GM18517 (cell line): ENCODE results near the gene MAPK1IP1L.

Experiments
- ATAC-seq: cut with Tn5 transposase; IDR thresholded peaks from one replicate; pipeline ENCODE4 v1.9.1; 2021; ENCODE audit warnings: mild to moderate bottlenecking, moderate library complexity; ENCODE audit not compliant: unreplicated experiment

Gene MAPK1IP1L

DNA sequence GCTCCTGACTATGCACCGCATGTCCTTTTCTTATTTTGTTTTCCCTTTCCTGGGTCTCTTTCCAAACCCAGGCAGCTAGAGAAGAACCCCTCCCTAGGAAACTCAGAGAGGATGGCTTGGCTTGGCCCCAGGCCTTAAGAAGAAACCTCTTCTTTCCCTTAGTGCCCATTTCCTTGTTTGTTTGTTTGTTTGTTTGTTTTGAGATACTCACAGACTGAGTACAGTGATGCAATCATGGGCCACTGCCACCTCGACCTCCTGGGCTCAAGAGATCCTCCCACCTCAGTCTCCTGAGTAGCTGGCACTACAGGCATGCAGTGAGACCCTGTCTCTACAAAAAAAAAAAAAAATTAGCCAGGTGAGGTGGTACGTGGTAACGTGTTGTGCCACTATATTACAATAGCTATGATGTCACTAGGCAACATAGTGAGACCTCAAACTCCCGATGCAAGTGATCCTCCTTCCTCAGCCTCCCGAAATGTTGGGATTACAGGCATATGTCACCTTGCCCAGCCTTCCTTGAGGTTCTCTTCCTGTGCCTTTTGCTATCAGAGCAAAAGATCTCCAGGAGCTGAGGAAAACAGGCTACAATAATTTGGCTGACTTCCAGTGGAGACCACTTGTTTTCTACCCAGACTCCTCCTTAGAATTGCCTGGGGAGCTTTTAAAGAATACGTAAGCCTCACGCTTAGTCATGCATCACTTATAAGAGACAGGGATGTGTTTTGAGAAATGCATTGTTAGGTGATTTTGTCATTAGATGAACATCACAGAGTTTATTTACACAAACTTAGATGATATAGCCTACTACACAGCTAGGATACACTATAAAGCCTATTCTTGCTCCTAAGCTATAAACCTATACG lies 43.1 kb downstream of the MAPK1IP1L start:
- ATAC-seq, result no peak

DNA sequence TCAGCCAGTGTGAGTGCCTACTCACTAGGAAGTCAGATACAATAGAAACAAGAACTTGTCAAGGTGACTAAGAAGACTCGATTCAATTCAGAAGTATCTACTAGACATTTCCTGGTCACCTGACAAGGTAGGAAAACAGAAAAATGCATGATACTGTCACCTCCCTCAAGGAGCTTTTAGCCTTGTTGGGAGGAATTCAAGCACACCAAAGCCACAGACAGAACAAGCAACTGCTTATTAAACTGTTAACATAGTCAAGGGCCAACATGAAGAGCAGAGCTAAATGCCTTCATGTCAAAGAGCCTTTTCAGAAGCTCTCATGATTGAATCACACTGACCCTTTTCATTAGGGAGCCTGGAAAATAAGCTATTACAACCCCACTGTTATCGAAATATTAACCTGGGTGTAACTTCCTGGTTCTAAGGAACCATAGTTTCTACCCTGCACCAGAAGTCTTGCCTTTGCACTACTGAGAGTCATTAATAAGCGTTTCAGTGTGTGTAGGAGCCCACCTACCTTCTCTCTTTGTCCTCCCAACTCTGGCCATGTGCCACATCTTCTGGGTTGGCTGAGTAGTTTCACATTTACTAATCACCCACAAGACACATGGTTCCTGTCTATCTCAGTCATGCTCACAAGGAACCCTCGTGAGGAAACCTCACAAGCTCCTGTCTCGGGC lies 46.6 kb downstream of the MAPK1IP1L start:
- peak; percentile 66 for ATAC-seq

DNA sequence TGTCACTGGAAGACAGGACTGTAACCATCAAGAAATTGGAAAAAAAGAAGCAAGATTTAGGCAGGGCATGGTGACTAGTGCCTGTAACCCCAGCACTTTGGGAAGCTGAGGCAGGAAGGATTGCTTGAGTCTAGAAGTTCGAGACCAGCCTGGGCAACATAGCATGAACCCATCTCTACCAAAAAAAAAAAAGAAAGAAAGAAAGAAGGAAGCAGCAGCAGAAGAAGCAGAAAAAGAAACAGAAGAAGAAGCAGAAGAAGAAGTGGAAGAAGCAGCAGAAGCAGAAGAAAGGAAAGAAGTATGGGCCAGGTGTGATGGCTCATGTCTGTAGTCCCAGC lies 47.1 kb downstream of the MAPK1IP1L start:
- ATAC-seq, result no peak

DNA sequence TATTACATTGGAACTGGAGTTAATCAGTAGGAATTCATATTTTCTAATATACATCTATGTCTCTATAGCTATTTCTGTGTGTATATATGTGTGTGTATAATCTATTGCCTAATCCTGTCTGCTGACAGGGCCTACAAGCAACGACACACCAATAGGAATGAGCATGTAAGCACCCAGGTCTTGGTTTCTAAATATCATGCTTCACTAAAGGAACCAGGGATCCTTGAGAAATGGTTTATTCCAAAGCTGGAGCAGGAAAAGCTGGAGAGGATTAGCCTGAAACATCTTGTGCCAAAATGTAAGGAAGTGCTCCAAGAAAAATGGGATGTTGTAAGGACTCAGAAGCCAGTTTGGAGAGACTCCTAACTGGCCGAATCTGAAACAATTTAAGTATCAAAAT lies 48.3 kb downstream of the MAPK1IP1L start:
- no peak for ATAC-seq

DNA sequence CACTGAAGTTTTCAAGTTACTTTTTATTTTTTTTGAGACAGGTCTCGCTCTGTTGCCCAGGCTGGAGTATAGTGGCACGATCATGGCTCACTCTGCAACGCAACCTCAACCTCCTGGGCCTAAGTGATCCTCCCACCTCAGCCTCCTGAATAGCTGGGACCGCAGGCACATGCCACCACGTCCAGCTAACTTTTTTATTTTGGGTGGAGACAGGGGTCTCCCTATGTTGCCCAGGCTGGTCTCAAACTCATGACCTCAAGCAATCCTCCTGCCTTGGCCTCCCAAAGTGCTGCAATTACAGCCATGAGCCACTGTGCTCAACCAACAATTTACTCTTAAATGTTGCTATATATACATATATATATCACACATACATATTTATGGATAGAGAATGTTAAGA lies 50.3 kb downstream of the MAPK1IP1L start:
- ATAC-seq, result no peak

DNA sequence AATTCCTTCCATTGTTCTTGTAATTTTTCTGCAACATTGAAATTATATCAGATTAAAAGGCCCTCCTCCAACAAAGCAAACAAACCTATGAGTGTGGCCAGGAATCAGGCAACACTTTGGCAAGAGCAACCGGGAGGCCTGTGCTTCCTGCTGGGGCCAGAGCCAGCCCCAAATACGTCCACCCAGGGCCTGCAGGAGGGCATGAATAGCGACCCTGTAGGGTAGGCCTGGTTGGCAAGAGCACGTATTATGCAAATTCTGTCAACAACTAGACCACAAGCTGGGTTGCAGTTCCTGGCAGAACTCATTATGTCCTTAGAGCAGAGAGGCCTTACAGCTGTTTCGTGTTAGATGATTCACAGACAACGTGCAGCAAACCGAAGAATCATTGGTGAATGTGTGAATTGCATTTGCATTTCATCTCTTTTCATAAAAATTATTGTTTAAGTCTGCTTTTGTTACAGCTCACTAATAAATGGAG lies 50.7 kb downstream of the MAPK1IP1L start:
- ATAC-seq, result peak; percentile 72

DNA sequence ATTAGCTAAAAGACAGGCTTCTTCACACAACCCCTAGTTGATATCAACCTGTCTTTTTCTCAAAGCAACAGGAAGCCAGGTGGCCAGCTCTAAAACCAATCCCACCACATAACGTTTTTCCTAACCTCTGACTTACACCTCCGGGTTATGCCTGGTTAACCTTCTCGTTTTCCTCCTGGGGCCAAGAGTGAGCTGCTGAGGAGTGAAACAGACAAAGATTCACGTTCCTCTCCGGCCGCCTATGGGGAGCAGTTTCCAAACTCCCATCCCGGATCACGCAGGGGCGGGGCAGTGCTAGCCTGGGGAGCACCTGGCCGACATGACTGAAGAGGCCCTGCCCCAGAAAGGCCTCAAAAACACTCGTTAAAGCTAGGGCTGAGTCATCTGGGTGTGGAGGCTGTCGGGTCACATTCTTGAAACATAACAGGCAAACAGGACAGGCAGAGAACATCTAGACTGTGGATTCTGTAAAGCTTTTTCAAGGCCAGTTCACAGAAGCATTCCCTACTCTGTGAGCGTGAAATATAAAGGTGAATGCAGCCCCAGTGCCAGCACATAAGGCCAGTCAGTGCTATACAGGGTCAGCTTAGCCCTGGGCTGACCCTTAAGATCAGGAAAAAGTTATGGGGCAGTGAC lies 51.7 kb downstream of the MAPK1IP1L start:
- peak; percentile 30 for ATAC-seq

DNA sequence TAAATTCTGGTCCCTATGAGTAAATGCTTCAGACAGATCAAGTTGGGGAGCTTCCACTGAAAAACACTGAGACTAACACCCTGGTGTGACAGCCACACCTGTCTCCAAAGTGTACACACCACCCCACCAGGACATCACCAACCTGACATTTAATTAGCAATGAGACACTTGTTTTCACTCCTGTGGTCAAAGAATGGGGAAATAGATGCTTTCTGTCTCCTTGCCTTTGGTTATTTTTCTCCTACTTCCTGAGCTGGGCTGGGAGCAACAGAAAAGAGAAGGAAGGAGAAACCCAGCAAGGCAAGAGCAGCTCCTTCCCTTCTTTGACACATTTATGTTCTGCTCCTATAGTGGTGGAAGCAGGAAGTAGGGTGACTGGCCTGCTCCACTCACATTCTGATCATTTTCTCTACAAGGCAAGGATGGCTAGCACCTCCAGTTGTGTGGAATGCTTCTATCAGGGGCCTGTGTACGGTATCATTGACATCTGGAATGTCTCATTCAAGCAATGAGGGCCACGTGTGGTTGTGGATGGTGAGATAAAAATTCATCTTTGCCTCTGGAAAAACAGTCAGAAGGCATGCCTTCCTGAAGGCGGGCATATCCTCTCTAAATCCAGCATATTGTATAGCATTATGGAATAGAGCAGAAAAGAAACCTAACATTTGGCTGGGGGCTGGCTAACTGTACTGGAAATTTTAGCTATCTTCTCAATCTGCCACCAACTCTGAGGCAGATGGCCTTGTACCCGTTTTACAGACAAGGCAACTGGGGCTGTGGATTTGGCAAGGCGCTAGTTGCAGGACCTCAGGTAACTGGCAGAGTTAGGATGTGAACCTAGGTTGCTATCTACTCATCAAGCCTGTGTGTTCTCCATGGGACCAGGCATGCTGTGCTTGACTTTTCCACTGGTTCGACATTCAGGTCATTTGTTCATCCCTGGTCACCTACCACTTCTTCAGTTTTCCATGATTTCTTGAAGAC lies 52.8 kb downstream of the MAPK1IP1L start:
- no peak for ATAC-seq

DNA sequence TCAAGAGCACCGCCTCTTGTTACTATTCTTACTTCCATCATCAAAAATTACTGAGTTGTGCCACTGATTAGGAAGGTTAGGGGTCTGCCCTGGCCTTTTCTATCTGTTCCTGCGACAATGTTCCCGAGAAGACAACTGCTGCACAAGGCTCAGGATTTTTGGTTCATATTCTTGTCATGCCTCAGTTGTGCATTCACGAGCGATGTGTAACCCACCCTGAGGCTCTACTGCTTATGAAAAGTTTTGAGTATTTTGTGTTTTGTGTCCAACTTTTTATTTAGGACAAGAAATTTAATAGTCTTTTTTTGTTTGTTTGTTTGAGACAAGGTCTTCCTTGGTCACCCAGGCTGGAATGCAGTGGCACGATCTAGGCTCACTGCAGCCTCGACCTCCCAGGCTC lies 54.5 kb downstream of the MAPK1IP1L start:
- no peak for ATAC-seq

DNA sequence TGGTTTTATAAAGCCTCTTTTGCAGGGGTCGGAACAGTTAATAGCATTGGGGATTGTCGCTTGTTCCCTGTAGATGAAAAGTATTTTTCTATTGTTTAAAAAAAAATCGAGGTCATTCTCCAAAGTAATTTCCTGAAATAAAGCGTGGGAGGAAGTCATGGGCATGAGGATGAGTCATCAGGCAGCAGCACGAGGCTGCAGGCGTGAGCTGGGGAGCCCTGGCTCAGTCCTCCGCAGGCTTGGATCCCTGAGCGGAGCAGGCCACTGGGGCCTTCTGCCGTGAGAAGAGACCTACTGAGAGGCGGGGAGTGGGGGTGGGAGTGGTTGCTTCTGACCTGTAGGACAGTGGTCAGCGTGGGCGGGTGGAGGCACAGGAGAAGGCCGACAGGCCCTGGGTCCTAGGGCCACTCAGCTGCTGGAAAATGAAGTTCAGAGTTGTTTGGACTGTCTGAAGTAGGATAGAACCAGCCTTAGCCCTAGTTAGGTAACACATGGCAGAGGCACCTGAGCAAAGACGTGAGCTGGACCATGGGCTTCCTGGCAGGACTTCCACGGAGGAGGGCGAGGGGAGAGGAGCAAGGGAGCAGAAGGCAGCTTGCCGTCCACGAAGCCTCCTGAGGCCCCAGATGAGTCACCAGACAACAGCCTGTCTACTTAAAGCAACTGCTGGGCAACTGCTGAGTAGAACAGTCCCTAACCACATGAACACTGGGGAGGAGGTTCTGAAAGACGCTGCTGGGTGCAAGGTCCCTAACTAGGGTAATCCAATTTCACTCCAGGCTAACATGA lies 56.5 kb downstream of the MAPK1IP1L start:
- no peak for ATAC-seq

DNA sequence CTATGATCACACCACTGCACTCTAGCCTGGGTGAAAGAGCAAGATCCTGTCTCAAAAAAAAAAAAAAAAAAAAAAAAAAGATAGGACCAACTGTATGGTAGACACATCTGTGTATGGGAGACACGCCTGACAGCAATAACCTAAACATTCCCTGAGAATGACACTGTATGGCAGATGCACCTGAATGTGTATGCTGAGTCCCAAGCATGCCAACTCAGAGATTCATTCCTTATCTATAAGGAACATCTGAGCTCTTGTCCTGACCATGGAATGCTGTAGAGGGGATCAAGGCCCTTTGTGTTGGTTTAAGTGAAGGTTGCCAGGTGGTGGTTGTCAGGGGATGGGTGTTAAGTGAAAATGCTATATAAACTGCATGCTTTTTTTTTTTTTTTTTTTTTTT lies 58.4 kb downstream of the MAPK1IP1L start:
- no peak for ATAC-seq

DNA sequence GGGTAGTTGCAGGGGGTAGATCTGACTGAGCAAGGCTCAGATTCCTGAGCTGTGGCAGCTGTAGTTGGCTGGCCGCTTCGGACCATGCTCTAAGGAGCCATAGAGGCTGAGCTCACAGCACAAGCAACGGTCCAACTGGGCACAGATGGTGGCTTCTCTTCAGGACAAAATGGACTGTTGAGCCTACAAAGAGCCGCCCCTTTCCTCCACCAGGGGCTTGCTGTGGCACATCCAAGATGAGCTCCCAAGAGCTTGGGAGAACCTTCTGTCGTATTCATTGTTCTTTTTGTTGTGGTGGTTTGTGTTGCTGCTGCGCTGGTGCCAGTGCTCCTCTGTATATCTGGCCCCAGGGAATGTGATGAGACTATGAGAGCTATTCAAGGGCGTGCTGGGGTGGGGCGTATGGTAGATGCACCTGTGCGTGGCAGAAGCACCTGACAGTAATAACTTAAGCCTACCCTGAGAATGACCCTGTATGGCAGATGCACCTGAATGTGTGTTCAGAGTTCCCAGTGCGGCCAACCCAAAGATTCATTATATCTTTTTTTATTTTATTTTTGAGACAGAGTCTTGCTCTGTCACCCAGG lies 59.8 kb downstream of the MAPK1IP1L start:
- no peak for ATAC-seq

DNA sequence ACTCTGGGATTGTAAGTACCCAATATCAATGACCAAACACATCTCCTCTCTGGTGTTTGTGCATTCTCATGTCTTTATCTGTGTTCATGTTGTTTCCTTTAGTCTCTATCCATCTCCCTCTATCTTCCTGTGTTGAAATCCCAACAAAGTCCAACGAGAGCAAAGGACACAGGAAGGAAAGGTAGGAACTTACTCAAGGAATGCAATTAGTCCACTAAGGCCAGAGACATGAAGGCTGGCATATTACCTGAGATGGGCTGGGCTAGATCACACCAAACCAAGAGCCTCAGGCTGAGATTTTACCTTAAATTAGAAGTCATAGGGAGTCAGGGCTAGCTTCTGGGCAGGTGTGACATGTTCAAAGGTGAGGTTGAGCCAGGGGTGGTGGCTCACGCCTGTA lies 63.3 kb downstream of the MAPK1IP1L start:
- no peak for ATAC-seq

DNA sequence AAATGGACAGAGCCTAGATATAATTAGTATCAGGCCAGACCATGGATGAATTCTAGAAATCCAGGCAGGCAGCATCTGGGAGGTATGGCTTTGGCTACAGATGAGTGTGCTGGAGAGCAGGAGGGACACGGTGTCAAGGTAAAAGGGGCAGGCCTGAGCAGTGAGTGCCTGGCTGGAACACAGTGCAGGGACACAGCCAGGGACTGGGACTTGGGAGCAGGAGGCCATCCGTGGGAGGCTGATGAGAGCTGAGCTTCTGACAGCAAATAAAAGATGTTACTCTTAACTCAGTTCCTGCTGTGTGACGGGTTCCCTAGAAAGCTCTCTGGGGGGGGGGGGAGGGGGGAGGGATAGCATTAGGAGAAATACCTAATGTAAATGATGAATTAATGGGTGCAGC lies 64.0 kb downstream of the MAPK1IP1L start:
- ATAC-seq, result no peak

DNA sequence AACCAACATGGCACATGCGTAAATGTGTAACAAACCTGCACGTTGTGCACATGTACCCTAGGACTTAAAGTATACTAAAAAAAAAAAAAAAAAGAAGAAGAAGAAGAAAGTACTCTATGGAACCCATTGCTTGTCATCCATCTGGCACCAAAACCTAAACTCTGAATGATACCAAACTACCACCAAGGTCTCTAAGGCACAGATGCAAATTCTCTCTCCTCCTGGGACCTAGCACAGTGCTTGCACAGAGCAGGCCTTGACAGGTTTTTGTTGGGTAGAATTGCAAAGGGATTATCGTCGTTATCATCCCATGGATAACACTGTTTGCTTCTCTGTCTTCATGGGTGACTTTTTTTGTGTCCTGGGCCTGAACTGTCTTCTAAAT lies 64.4 kb downstream of the MAPK1IP1L start:
- ATAC-seq, result no peak

DNA sequence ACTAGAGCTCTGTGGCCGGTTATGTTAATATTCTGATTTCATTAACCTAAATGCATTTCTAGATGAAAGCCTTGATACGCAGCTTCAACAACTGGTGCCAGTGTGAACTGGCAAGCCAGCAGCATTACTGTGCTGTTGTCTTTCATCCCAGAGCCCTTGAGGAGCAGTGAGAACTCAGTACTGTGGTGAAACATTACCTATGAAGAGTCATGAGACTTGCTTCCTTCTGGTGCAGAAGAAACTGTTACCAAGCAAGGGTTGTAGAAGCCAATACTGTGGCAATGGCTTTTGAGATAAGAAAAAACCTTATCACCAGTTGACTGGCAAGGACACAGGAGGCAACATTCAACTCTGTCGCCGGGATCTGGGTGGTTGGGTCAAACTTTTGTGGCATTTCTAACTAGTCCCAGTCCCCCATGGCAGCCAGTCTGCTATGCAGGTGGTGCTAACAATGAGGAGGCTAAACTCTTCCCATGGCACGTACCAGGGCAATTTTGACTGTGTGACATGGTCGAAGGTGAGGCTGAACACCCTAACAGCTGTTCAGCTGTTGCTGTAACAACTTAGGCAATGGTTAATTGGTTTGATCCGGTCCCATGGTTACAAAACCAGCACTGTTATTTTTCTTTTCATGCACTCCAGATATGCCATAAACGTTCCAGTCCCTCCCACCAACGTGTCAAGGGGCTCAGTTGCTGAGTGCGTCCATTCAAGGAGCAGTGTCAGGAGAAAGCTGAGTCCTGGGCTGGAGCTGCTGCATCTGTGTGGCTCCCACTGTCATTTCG lies 65.0 kb downstream of the MAPK1IP1L start:
- ATAC-seq, result no peak

DNA sequence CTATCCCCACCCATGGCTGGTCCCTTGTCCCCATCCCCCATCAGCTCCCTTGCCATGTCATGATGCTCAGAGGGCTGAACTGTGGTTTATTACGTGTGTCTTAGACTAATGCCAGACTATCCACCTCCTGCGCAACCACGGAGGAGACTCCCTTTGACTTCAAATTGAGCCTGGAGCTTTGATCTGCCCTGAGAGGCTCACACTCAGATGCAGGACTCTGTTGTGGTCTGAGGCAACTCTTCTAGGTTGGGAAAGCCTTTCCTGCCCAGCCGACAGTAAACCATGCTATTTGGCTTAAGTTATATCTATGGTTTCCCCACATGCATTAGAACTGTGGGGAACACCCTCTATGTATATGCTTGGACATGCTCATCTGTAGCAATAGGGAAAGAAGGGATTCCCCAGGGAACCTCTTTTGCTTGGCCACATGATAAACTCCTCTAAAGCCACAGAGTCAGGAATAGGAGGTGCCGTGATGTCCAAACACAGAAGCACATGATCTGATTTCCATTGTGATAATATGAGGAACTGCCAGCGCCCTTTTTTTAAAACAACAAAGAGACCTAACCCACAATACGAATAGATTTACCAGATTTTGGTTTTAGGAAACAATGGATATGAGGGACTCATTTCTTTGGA lies 66.5 kb downstream of the MAPK1IP1L start:
- no peak for ATAC-seq

DNA sequence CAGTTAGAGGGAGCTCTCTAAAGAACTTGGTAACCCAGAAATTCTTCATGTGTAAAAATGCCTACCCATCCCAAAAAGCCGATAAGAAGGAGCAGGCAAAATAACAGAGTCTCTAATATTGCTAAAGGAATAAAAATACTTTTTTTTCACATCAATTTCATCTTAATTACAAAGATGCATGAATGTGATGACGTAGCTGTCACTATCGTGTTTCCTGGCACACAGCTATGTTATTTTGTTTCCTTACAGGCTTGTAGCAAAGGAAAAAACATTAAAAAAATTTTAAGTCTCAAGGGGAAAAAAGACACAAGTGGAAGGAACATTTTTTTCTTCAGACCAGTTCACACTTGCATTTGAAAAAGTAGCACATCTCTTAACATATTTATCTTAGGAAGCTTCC lies 67.3 kb downstream of the MAPK1IP1L start:
- no peak for ATAC-seq
